ENCODE measurements around the gene MYZAP.

GRCh38 chr15:57662091-57662744 lies 70.5 kb downstream of the MYZAP start:
- no peak for TF ChIP-seq CTCF (IDR thresholded peaks at IDR 0.05)
- TF ChIP-seq EP300 (IDR thresholded peaks at IDR 0.05) = no peak
- no peak for TF ChIP-seq POLR2A (IDR thresholded peaks at IDR 0.05)

Data from ovary (tissue), 3 donors.